ENCODE results near the gene CHRD.
"Not testable (repeated sequence)": the region's sequence is repeated elsewhere in the genome, so short reads cannot be mapped to it uniquely, and the experiment has no call there.

CHRD gene

DNA sequence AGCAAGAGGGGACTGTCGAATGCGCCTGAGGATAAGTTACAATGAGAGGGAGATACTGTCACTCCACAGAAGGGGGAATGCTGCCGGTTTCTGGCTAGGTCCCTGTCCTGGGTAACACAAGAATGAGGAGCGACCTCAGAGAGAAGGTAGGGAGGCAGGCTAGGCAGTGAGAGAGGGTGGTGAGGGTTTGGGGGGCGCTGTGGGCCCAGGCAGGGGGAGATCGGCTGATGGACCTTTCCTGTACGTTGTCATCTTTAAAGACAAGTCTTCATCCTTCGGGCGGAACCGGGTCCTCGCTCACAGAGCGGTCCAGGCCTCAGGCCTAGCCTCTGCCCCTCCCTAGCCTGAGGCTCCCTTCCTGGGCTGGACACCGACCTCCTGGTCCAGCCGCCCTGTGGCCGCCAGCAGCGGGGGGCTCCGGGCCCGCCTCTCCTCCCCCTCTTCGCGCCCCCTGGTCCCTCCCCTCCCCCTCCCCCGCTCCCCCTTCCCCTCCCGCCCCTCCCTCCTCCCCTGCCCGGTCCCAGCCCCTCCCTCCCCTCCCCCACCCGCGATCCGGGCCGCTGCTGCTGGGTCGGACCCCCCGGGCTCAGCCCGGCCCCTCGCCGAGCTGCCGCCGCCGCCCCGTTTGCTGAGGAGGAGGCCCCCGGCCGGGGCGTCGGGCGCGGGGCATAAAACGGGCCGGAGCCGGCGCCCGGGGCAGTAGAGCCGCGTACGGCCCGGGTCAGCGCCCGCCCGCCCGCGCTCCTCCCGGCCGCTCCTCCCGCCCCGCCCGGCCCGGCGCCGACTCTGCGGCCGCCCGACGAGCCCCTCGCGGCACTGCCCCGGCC lies at the start of gene CHRD:
TSS of gene CHRD (plus strand) at position 697 of the 827 bp plus-strand sequence. CDS start 265 bp downstream, outside the sequence.
- no peak for DNase-seq (ENCODE audit: low read depth)

DNA sequence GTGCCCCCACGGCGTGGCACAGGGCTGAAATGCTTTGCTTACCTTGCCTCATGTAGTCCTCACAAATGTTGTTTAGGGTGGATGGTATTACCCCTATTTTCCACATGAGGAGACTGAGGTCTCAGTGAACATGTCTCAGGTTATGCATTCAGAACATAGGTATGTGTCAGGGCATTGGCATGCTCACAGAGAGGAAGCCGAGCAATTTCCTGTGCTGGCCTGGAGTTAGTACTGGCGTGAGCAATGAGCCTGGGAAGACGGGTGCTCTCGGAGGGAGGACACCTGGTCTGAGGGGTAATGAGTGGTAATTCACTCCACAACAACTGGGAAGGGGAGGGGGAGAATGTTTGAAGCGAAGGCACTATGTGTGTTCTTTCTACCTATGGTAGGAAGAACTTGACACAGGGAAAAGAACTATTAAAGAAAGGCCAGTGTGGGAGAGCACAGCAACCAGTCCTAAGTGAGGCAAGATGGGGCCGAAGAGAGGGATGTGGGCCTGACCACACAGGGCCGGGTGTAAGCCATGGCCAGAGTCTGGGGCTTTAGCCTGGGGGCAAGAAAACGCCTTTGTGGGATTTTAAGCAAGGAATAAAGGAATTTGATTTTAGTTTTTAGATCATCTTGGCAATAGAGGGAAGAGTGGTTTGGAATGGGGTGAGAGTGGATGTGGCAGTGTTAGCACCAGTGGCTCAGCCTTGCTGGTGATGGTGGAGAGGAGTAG lies 47.3 kb upstream of the CHRD start:
- DNase-seq (ENCODE audit: low read depth), result no peak

DNA sequence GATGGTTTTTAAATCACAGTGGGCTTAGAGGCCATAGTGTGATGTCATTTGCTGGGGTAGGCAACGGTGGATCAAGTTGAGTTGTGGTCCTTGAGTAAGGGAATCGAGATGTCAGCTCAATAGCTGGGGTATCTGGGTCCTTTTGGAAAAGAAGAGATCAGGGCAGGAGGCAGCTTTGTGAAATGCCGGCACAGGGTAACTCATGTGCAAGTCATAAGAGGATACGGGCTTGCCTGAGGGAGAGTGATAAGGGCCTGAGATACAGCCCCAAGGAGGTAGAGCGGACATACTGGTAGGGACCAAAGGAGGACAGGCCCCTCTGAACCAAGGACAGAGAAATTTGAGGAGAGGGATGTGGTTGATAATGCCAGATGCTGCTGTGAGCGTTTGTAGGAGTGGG lies 46.7 kb upstream of the CHRD start:
- DNase-seq (ENCODE audit: low read depth), result no peak

DNA sequence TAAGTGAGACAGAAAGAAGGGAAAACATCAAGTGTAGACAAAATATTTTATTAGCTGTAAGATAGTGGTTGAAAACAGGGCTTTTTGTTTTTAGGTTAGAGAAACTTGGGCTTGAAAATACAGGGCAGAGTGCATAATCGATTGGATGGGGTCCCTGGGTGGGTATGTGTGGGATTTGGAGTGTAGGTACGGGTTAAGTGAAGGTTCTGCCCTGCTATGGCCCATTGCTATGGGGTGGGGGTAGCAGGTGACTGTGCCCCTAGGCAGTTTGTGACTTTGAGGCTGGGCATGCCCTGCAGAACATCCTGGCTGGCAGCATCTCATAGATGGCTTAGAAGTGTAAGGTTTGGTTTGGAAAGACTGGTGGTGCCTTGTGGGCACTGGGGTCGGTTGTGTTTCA lies 46.2 kb upstream of the CHRD start:
- DNase-seq (ENCODE audit: low read depth), result no peak

DNA sequence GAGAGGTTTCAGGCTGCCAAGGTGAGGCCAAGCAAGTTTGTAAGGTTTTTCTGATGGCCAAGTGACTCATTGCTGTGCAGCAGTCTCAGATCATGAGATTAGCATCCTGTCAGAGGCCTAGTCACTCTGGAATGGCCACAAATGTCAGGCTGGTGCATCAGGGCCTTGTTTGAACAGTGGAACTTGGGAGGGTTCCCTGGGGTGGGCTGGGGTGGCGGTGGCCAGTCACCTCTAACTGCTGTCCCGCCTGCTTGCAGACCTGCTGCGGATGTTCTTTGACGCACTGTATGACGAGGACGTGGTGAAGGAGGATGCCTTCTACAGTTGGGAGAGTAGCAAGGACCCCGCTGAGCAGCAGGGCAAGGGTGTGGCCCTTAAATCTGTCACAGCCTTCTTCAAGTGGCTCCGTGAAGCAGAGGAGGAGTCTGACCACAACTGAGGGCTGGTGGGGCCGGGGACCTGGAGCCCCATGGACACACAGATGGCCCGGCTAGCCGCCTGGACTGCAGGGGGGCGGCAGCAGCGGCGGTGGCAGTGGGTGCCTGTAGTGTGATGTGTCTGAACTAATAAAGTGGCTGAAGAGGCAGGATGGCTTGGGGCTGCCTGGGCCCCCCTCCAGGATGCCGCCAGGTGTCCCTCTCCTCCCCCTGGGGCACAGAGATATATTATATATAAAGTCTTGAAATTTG lies 45.2 kb upstream of the CHRD start:
- no peak for DNase-seq (ENCODE audit: low read depth)

DNA sequence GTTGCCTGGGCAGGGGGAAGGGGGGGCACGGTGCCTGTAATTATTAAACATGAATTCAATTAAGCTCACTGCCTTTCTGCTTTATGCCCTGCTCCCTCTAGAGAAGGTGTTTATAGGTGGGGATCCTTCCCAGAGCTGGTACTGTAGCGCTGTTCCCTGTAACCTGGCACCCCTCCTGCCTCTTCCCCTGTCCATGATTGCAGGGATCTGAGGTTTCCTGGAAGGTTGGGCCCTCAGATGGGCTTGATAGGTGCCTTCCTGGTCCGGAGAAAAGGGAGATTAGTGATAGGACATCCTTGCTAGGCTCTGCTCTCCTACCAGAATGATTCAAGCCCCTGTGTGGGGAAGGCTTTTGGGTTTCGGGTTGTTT lies 44.6 kb upstream of the CHRD start:
- DNase-seq (ENCODE audit: low read depth), result no peak

DNA sequence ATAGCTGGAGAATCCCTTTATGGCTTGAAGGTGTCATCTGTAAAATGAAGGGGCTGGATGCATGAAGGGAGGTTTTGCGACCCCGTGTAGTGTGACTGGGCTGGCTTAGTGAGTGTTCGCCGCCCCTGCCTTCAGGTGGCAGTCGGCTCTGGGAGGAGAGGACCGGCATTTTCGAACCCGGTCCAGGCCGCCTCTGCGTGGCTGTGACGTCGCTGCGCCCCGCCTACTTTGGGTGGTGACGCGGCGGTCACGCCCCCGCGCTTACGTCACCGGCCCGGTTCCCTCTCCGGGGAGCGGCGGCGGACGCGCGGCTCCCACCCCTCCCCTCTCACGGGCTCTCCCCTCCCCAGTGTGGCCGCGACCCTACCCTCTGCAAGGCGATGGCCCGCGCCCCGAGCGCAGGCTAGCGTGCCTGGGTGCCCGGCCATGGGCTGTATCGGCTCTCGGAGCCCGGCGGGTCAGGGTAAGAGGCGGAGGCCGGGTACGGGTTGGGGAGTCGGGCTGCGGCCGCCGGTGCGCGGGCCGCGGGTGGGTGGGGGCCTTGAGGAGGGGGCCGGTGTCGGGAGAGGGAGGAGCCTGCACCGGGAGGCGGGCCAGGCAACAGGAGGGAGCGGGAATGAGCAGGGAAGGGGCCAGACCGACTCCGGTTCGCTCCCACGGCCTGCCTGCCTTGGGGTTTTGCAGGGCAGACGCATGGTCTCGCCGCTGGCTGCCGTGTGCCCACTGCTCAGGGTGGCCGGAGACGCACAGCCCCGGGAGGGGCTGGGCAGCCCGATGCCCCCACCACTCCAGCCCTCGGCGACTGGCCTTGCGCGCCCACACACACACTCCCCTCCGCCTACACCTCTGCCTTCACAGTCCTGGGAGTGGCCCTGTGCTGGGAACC lies 44.0 kb upstream of the CHRD start:
- DNase-seq (ENCODE audit: low read depth), result no peak

DNA sequence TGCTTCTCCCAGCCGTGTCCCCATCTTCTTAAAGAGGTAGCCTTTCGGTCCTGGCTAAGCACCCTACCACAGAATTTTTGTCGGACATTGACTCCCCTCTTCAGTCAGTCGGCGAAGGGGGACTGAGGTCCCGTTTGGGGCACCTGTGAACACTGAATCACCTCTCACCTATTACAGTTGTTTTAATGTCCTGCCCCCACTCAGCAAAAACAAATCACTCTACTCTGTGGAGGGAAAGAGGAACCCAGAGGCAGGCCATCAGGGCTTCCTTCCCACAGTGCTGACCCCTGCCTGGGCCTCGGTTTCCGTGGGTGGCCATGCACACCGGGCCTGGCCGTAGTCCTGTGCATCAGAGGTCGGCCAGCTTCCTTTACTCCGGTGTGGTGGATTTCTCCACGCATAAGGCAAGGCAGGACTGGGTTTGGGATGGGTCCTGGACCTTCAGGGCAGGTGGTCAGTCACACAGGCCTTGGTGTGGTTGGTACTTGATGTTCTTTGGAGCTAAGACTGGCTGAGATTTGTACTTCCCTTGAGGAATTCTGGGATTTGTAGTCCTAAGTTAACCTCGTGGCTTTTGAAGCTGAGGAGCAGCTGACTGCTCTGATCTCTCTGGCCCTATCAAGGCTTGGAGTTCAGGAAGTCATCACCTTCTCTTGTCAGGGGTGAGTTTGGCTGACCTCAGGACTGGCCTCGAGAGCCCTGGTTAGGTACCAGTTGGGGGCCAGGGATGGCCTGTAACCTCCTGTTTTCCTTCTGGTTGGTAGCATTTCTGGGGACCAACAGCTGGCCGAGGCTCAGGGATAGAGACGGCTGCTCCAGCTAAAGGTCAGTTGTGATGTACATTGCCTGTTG lies 43.1 kb upstream of the CHRD start:
- no peak for DNase-seq (ENCODE audit: low read depth)

DNA sequence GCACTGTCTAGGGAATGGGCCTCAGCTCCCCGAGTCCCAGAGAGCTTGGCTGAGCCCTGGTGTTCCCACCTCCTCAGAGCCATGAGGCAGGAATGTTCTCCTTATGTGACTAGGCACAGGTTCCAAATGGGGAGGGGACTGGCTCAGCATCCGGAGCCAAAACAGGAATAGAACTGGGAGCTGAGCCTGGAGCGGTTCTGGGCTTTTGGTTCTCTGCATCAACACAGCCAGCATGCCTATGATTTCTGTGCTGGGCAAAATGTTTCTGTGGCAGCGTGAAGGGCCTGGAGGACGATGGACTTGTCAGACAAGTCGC lies 42.5 kb upstream of the CHRD start, which contains the start of gene FAM131A:
TSS of gene FAM131A (plus strand) at position 202 of the 316 bp plus-strand sequence. CDS start at position 233, 31 bp downstream.
- no peak for DNase-seq (ENCODE audit: low read depth)

DNA sequence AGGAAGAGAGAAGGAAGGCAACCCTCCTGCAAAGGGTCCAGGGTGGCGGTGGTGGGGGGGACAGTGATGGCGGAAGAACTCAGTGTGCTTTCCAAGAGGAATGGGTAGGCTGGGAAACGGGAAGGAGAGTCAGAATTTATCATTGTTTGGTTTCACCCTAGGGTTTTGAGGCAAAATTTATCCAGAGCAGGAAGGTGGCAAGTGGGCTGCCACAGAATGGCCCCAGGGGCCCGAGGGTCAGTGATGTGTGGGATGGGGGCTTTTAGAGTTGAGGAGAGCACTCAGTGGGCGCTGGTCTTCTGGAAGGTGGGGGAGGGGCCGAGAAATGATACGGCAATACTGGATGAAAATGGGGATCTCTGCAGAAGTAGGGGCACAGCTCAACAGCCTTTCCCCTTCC lies 41.9 kb upstream of the CHRD start:
- DNase-seq (ENCODE audit: low read depth), result no peak

DNA sequence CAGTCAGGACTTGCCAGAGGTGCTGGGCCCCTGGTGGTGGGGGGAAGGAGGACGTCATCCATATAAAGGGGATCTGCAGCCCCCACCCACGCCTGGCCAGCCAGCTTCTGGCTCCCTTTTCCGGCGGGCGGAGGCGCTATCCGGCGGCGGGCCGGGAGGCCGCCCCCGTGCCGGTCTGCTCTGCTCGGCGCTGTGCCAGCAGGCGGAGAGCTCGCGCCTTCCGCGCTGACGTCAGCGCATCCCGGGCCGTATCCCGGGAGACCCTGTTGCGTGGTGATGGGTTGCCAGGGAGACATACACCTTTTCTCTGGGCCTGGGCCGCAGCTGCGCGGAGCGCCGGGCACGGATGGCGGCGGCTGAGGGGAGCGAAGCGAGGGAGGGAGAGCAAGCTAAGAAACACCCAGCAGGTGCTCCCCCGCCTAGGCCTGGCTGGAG lies 41.3 kb upstream of the CHRD start:
- no peak for DNase-seq (ENCODE audit: low read depth)

DNA sequence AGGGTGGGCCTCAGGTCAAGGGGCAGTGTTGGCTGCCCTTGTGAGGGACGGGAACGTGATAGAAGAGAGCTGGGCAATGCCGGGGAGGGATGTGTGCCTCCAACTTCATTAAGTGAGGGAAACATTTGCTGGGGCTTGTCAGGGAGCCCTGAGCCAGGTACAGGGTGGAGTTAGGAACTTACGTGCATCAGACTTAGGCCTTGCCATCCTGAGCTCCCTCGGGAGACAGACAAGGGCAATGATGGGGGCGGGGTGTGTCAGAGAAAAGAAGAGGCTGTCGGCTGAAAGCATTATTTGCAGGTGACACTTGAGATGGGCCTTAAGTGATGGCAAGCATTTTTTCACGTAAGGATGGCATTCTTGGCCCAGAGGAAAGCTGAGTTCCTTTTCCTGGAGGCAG lies 40.9 kb upstream of the CHRD start:
- no peak for DNase-seq (ENCODE audit: low read depth)

DNA sequence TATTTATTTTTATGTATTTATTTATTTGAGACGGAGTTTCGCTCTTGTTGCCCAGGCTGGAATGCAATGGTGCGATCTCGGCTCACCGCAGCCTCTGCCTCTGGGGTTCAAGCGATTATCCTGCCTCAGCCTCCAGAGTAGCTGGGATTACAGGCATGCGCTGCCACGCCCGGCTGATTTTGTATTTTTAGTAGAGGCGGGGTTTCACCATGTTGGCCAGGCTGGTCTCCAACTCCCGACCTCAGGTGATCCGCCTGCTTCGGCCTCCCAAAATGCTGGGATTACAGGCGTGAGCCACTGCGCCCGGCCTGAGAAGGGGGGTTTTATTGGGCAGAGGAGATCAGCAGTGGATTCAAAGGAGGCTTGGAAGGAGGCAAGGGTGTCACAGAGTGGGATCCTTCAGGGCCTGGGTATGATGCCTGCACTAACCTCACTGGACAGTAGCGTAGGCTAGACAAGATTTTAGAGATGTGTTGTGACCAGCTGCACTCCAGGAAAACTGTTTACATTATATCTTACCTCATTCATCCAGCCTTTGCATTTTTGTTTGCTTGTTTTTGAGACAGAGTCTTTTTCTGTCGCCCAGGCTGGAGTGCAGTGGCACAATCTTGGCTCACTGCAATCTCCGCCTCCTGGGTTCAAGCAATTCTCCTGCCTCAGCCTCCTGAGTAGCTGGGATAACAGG lies 40.3 kb upstream of the CHRD start:
- DNase-seq (ENCODE audit: low read depth), result not testable (repeated sequence)

DNA sequence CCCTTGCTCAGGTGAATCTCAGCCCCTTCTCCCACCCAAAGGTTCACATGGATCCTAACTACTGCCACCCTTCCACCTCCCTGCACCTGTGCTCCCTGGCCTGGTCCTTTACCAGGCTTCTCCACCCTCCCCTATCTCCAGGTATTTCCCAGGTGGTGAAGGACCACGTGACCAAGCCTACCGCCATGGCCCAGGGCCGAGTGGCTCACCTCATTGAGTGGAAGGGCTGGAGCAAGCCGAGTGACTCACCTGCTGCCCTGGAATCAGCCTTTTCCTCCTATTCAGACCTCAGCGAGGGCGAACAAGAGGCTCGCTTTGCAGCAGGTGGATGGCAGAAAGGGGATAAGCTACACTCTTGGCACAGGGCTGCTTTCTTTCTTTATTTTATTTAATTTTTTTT lies 37.9 kb upstream of the CHRD start:
- DNase-seq (ENCODE audit: low read depth), result no peak

DNA sequence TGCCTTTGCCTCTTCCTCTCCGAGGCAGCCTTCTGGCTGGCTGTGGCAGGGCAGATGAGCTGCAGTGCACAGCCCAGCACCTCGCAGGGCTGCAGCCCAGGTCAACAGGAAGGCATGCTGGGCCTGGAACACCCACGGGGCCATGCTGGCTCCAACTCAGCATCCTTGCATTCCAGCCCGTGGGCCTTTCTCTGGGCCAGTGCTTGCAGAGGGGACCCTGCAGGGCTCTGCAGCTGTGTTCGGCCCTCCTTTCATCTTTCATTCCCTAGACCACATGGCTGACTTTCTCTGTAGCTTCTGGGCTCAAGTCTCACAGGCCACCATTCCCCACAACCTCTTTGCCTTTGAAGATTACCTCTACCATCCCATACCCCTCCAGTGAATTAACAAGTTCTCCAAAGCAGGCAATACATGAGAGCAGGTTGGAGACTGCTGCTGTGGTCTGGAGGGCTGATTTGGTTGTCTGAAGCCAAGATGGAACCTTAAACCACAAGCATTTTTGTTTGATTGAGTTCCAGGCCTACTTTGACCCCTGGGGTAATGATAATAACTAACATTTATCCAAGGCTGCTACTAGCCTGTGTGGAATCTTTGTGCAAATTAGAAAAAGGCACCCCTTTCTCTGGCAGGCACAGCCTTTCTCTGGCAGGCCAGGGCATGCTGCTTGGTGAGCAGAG lies 36.5 kb upstream of the CHRD start:
- no peak for DNase-seq (ENCODE audit: low read depth)

DNA sequence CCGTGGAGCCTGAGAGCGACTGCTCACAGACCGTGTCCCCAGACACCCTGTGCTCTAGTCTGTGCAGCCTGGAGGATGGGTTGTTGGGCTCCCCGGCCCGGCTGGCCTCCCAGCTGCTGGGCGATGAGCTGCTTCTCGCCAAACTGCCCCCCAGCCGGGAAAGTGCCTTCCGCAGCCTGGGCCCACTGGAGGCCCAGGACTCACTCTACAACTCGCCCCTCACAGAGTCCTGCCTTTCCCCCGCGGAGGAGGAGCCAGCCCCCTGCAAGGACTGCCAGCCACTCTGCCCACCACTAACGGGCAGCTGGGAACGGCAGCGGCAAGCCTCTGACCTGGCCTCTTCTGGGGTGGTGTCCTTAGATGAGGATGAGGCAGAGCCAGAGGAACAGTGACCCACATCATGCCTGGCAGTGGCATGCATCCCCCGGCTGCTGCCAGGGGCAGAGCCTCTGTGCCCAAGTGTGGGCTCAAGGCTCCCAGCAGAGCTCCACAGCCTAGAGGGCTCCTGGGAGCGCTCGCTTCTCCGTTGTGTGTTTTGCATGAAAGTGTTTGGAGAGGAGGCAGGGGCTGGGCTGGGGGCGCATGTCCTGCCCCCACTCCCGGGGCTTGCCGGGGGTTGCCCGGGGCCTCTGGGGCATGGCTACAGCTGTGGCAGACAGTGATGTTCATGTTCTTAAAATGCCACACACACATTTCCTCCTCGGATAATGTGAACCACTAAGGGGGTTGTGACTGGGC lies 35.1 kb upstream of the CHRD start:
- DNase-seq (ENCODE audit: low read depth), result no peak

DNA sequence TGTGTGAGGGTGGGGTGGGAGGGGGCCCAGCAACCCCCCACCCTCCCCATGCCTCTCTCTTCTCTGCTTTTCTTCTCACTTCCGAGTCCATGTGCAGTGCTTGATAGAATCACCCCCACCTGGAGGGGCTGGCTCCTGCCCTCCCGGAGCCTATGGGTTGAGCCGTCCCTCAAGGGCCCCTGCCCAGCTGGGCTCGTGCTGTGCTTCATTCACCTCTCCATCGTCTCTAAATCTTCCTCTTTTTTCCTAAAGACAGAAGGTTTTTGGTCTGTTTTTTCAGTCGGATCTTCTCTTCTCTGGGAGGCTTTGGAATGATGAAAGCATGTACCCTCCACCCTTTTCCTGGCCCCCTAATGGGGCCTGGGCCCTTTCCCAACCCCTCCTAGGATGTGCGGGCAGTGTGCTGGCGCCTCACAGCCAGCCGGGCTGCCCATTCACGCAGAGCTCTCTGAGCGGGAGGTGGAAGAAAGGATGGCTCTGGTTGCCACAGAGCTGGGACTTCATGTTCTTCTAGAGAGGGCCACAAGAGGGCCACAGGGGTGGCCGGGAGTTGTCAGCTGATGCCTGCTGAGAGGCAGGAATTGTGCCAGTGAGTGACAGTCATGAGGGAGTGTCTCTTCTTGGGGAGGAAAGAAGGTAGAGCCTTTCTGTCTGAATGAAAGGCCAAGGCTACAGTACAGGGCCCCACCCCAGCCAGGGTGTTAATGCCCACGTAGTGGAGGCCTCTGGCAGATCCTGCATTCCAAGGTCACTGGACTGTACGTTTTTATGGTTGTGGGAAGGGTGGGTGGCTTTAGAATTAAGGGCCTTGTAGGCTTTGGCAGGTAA lies 34.3 kb upstream of the CHRD start:
- DNase-seq (ENCODE audit: low read depth), result no peak

DNA sequence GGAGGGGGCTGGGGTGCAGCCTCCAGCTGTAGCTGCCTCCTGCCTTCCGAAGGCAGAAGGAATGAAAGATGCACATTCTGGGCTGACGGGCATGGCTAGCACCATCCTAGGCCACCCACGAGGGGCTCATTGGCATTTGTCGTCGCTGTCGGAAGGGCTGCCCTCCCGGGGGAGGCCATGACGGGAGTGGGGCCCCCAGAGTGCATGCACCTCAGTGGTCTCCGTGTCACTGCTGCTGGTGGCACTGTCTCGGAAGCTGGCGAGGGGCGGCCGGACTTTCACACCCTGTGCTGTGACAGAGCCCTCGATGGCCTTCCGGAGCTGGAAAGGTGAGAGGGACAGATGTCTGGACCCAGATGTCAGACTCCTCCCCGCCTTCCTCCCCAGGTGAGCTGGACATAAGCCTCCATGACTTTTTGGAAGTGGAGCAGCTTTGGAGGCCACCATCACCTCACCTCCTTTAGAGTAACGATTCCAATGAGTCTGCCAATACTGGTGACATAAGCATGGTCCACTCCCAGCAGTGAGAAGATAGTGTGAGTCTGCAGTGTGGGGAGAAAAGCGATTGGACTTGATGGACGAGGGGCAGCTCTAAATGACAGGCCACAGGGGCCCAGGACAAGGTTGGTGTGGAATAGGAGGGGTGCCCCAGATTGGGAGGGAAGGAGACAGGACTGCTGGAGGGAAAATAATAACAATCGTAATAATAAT lies 33.2 kb upstream of the CHRD start:
- DNase-seq (ENCODE audit: low read depth), result no peak
